Panc1 (cell line): ENCODE measurements around the gene BABAM2. TPM values are rescaled to one million over a fixed set of nuclear protein-coding genes. Genes with fewer than 3 reads are reported as not detected.
A peak's percentile ranks its signal among the peaks of the same experiment; 100 is the strongest.

Experiments
- ATAC-seq: fragments of 200-7000 bp; cut with Tn5 transposase; 2 replicates; pipeline ENCODE4 v1.9.1; 2020; ENCODE audit warnings: mild to moderate bottlenecking, moderate library complexity
- BruUV-seq: library from RNA; stranded (reverse); fragments of 400-500 nt; replicated peaks from 2 replicates; lab custom pipeline; 2021; lab: Mats Ljungman, UMichigan
- CTCF ChIA-PET: fragments of 300-600 bp; sonication (Branson Sonifier 250); formaldehyde crosslinking; loops from one replicate; lab custom pipeline; 2022; ENCODE audit warnings: antibody characterized with exemption; lab: Charles Lee
- POLR2A ChIA-PET: fragments of 300-600 bp; sonication (Branson Sonifier 250); formaldehyde crosslinking; loops from one replicate; lab custom pipeline; 2022; ENCODE audit warnings: antibody characterized with exemption; lab: Charles Lee
- DNase-seq: peaks from one replicate; pipeline ENCODE4 v3.0.0-alpha.2; 2010; ENCODE audit warnings: low read depth, low spot score
- H3K27ac ChIP-seq: 2 replicates; pipeline ENCODE4 v1.5.1; 2011; ENCODE audit warnings: mild to moderate bottlenecking, low read length, inconsistent platforms
- H3K27me3 ChIP-seq: fragments of 200-500 bp; sonication (Bioruptor generic); 2 replicates; pipeline ENCODE4 v1.6.0; 2014; ENCODE audit warnings: low read length, inconsistent platforms; ENCODE audit not compliant: control insufficient read depth, insufficient read depth
- H3K36me3 ChIP-seq: fragments of 200-500 bp; sonication (Bioruptor generic); 2 replicates; pipeline ENCODE4 v1.5.1; 2014; ENCODE audit warnings: inconsistent platforms, mild to moderate bottlenecking, low read length, moderate library complexity; ENCODE audit not compliant: control insufficient read depth, insufficient read depth
- H3K4me1 ChIP-seq: 2 replicates; pipeline ENCODE4 v1.5.1; 2011; ENCODE audit warnings: inconsistent platforms, mild to moderate bottlenecking, low read length, moderate library complexity; ENCODE audit not compliant: control insufficient read depth, insufficient read depth
- H3K4me3 ChIP-seq, 2 experiments: 2 replicates each; pipeline ENCODE4 v1.5.1; 2011 to 2012; ENCODE audit warnings: low read depth in 2 of 2, low read length in 2 of 2, mild to moderate bottlenecking in 2 of 2, inconsistent platforms in 1 of 2, moderate library complexity in 1 of 2
- H3K9me3 ChIP-seq: fragments of 200-500 bp; sonication (Bioruptor generic); 2 replicates; pipeline ENCODE4 v1.5.1; 2014; ENCODE audit warnings: low read depth, mild to moderate bottlenecking, inconsistent platforms, low read length, moderate library complexity; ENCODE audit not compliant: control insufficient read depth, insufficient read depth
- POLR2AphosphoS5 ChIP-seq: IDR thresholded peaks from 2 replicates; pipeline ENCODE4 v1.6.1; 2012; ENCODE audit warnings: mild to moderate bottlenecking, low read depth, low read length, moderate library complexity
- SIN3A ChIP-seq: IDR thresholded peaks from 2 replicates; pipeline ENCODE4 v1.6.1; 2012; ENCODE audit warnings: low read depth, mild to moderate bottlenecking, low read length, moderate library complexity, borderline replicate concordance; ENCODE audit not compliant: insufficient read depth
- TCF7L2 ChIP-seq: IDR thresholded peaks from 2 replicates; pipeline ENCODE4 v1.6.1; 2011; ENCODE audit warnings: mild to moderate bottlenecking, low read depth, low read length, inconsistent platforms
- in situ Hi-C: cut with HindIII; loops from 2 replicates; pipeline ENCODE4 v1.10.0; 2016; ENCODE audit warnings: low sequenced_read_pairs, low pct_unique_long_range_greater_than_20kb
- intact Hi-C: fragments of 100-400 bp; cut with micrococcal nuclease; formaldehyde crosslinking; loops from one replicate; pipeline ENCODE4 v1.10.0; 2022; ENCODE audit not compliant: unreplicated experiment
- total RNA-seq: library from RNA; stranded (reverse); gene quantifications from one replicate; pipeline ENCODE4 v1.2.1, GENCODE V29; 2021; ENCODE audit not compliant: unreplicated experiment
- TF ChIP-seq, protein P1 (sequence below), 2 experiments: IDR thresholded peaks; 2 replicates each; pipeline ENCODE4 v1.6.1; 2011 to 2012; ENCODE audit warnings: low read depth in 2 of 2, control low read depth in 1 of 2, low read length in 1 of 2, mild to moderate bottlenecking in 1 of 2, moderate library complexity in 1 of 2; ENCODE audit not compliant: insufficient read depth in 1 of 2
- TF ChIP-seq, protein P2 (sequence below): fragments of 450-650 bp; IDR thresholded peaks from 2 replicates; pipeline ENCODE4 v1.5.1; 2017; ENCODE audit warnings: mild to moderate bottlenecking

BABAM2 gene
- total RNA-seq, 1 experiment from 2014 or later = 31.2 TPM

DNA sequence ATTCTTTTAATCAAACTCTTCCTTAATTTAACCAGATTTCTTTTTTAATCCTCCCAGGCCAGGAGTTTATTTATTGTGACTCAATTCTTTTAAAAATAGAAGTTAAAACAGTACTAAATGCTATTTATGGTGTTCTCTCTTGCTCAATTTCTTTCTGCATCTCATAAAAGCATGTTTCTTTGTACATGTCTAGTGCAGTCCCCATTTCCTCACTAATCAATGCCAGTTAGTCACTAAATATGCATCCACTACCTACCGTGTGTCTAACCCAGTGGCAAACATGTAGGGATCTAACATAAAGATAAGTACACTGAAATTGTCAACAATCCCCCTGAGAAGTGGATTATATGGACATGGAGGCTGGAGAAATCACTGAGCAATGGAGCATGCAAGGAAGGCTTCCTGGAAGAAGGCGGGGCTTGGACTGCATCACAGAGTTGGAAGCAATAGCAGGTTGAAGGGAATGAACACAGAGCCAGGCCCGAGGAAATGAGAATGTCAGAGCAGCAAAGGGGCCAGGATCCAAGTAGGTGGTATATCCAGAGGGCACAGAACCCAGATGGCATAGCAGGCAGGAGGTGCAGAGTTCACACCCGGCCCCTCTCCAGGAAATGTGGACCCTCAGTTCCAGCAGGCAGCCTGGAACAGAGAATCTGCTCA lies 396.9 kb downstream of the BABAM2 start:
- peaks cover 6% of the 10 kb centered on the region; the same call in 1 of the 2 replicates for H3K4me1 ChIP-seq
- DNase-seq (no peak), ATAC-seq (0 out of 2 replicates have a peak, but pooled peaks have one; percentile 21)
- ChIA-PET CTCF (no interaction called here), POLR2A (no interaction called here)
- H3K27me3 ChIP-seq = no peaks in the 10 kb centered on the region
- in situ Hi-C loops (no loop called here), intact Hi-C loops (no loop called here)
- H3K36me3 ChIP-seq = no peaks in the 10 kb centered on the region
- BruUV-seq = no TSS peak
- no peak overlapping the region for H3K27ac ChIP-seq
- H3K9me3 ChIP-seq = no peaks in the 10 kb centered on the region
- H3K4me3 ChIP-seq = no peak overlapping the region
- TF ChIP-seq, protein P1, sequence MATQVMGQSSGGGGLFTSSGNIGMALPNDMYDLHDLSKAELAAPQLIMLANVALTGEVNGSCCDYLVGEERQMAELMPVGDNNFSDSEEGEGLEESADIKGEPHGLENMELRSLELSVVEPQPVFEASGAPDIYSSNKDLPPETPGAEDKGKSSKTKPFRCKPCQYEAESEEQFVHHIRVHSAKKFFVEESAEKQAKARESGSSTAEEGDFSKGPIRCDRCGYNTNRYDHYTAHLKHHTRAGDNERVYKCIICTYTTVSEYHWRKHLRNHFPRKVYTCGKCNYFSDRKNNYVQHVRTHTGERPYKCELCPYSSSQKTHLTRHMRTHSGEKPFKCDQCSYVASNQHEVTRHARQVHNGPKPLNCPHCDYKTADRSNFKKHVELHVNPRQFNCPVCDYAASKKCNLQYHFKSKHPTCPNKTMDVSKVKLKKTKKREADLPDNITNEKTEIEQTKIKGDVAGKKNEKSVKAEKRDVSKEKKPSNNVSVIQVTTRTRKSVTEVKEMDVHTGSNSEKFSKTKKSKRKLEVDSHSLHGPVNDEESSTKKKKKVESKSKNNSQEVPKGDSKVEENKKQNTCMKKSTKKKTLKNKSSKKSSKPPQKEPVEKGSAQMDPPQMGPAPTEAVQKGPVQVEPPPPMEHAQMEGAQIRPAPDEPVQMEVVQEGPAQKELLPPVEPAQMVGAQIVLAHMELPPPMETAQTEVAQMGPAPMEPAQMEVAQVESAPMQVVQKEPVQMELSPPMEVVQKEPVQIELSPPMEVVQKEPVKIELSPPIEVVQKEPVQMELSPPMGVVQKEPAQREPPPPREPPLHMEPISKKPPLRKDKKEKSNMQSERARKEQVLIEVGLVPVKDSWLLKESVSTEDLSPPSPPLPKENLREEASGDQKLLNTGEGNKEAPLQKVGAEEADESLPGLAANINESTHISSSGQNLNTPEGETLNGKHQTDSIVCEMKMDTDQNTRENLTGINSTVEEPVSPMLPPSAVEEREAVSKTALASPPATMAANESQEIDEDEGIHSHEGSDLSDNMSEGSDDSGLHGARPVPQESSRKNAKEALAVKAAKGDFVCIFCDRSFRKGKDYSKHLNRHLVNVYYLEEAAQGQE (IDR thresholded peaks at IDR 0.05; ENCODE audit: insufficient read depth in 1 of 2, low read depth in 2 of 2, low read length in 1 of 2) = no peak
- TF ChIP-seq, protein P2, sequence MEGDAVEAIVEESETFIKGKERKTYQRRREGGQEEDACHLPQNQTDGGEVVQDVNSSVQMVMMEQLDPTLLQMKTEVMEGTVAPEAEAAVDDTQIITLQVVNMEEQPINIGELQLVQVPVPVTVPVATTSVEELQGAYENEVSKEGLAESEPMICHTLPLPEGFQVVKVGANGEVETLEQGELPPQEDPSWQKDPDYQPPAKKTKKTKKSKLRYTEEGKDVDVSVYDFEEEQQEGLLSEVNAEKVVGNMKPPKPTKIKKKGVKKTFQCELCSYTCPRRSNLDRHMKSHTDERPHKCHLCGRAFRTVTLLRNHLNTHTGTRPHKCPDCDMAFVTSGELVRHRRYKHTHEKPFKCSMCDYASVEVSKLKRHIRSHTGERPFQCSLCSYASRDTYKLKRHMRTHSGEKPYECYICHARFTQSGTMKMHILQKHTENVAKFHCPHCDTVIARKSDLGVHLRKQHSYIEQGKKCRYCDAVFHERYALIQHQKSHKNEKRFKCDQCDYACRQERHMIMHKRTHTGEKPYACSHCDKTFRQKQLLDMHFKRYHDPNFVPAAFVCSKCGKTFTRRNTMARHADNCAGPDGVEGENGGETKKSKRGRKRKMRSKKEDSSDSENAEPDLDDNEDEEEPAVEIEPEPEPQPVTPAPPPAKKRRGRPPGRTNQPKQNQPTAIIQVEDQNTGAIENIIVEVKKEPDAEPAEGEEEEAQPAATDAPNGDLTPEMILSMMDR = no peak
- no peak for TF ChIP-seq SIN3A
- no peak for TF ChIP-seq TCF7L2
- no peak for TF ChIP-seq POLR2AphosphoS5

DNA sequence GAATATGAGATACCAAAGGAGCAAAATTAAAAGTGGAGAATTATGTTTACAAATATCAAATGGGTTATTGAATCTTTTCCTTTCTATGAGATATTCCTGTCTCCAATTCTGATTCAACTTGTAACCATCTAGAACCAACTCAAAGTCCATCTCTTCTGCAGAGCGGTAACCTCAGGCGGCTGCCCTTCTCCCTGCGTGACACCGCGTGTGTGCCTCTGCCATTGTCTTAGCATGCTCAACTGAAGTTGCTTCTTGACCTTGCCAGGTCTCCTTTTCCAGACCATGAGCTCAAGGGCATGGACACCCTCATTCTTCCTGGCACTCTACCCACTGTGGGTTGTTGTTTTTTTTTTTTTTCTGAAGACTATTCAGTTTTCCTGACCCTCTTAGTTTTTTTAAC lies 398.1 kb downstream of the BABAM2 start:
- in situ Hi-C loops (no loop called here), intact Hi-C loops (no loop called here)
- Histone ChIP-seq H3K27me3 (no peaks in the 10 kb centered on the region), H3K9me3 (no peaks in the 10 kb centered on the region), H3K4me3 (no peak overlapping the region), H3K36me3 (no peaks in the 10 kb centered on the region), H3K4me1 (no peaks in the 10 kb centered on the region), H3K27ac (no peak overlapping the region)
- BruUV-seq = no TSS peak
- DNase-seq (no peak), ATAC-seq (no peak)
- TF ChIP-seq POLR2AphosphoS5 (no peak), TCF7L2 (no peak), SIN3A (no peak)
- TF ChIP-seq, protein P2 = no peak
- TF ChIP-seq, protein P1 (IDR thresholded peaks at IDR 0.05; ENCODE audit: insufficient read depth in 1 of 2, low read depth in 2 of 2, low read length in 1 of 2) = no peak
- CTCF ChIA-PET = no interaction called here
- POLR2A ChIA-PET = no interaction called here
